GM21619 (cell line): ENCODE results near the gene C21orf58.
"Not testable (repeated sequence)": the region's sequence is repeated elsewhere in the genome, so short reads cannot be mapped to it uniquely, and the experiment has no call there.

Experiments
- ATAC-seq: cut with Tn5 transposase; IDR thresholded peaks from one replicate; pipeline ENCODE4 v1.9.1; 2021; ENCODE audit not compliant: unreplicated experiment

C21orf58 gene

DNA sequence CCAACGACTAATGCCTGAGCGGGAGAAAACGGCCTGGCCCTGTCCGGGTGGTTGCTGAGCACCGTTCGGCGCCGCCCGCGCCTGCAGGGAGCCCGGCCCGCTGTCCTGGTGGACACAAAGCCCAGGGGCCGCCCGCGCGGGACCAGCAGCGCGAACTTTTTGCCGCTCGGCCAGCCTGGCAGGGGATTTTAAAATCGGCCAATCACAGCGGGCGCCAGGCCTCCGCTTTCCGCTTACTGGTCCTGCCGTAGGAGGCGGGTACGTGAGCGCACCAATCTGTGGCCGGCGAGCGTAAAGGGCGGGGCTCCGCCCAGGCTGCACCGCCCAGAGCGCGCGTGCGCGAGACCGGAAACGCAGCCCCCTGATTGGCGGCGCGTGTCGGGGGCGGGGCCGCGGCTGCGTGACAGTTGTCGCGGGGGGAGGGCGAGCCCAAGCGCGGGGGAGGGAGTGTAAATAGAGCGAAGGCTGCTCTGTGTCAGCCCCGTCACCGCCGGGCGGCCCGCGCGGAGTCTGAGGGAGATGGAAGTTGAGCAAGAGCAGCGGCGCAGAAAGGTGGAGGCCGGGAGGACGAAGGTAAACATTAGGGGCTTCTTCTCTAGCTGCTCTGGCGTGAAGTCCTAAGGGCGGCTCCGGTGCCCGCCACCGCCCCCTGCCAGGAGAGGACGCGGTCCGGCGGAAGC, at the start of gene C21orf58, which contains the start of gene PCNT:
TSS of gene C21orf58 (minus strand) at position 161 of the 680 bp plus-strand sequence. CDS start 1,132 bp downstream, outside the sequence.
TSS of gene PCNT (plus strand) at position 447 of the 680 bp plus-strand sequence. CDS start at position 520, 73 bp downstream.
- ATAC-seq: peak; percentile 78

DNA sequence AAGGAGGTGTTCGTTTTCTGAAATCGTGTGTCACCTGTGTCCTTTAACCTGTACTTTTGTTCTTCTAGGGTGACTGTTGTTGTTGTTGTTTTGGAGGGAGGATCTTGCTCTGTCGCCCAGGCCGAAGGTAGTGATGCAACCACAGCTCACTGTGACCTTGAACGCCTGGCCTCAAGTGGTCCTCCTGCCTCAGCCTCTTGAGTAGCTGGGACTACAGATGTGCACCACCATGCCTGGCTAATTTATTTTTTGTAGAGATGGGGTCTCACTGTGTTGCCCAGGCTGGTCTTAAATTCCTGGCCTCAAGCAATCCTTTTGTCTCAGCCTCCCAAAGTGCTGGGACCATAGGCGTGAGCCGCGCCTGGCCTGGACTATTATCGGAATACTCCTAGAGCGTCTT, 49.3 kb upstream of the C21orf58 start:
- ATAC-seq: not testable (repeated sequence)

DNA sequence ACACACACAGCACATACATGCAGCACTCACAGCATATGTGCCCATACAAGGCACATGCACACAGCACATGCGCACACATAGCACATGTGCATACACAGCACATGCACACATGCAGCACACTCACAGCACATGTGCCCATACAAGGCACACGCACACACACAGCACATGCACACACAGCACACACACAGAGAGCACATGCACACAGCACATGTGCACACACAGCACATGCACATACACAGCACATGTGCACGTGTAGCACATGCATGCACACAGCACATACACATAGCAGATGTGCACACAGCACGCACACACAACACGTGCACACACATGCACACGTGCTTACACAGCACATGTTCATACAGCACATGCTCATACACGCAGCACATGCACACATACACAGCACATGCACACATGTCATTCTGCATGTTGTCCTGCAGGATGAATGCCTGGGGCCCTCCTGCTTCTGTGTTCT, 48.4 kb upstream of the C21orf58 start:
- no peak for ATAC-seq

DNA sequence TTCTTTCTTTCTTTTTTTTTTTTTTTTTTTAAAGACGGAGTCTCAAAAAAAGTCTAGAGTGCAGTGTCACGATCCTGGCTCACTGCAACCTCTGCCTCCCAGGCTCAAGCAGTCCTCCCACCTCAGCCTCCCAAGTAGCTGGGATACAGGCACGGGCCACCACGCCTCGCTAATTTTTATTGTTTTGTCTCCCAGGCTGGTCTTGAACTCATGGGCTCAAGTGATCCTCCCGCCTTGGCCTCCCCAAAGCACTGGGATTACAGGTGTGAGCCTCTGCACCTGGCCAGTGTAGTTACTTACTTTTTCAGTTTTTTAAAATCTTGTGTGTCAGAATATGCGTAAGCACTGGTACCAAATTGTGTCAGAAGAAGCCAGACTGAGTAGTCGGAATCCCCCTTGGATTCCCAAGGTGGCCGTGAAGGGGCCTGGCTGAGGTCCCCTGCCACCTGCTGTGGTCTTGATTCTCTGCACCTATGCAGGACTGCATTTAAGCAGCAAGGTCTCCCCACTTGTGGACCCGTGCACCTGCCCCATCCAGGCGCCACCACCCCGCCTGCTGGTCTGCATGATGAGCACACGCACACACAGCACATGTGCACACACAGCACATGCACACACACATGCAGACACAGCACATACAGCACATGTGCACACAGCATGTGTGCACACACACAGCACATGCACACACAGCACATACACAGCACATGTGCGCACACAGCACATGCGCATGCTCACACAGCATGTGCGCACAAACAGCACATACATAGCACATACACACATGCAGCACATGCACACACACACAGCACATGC, 47.7 kb upstream of the C21orf58 start:
- ATAC-seq: no peak

DNA sequence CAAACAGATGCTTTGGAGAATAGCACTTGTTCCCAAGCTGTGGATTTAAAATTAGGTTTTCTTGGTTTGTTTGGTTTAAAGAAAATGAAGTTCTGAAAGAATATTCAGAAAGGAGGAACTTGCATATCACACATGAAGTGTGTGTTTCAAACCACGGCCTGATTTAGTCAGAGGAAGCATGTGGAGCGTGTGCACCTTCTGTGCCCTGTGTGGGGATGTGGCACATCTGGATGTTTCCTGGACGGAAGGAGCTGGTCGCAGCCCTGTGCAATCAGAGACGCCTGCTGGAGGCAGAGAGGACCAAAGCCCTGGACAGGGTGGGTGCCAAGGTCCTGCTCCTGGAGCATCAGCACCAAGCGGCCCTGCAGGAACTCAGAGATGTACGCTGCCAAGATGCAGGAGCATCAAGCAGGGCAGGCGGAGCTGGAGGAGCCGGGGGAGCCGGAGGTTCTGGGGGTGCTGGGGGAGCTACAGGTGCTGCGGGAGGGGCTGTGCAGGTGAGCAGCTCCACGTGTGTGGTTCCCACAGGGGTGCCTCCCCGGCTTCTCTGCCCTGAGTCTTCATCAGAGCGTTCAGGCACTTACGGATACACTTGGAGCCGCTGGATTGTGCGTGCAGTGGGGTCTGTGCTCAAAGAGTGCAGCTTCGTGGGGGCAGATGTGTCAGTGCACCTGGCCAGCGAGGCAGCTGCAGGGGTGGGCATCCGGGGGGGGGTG, 46.0 kb upstream of the C21orf58 start:
- no peak for ATAC-seq

DNA sequence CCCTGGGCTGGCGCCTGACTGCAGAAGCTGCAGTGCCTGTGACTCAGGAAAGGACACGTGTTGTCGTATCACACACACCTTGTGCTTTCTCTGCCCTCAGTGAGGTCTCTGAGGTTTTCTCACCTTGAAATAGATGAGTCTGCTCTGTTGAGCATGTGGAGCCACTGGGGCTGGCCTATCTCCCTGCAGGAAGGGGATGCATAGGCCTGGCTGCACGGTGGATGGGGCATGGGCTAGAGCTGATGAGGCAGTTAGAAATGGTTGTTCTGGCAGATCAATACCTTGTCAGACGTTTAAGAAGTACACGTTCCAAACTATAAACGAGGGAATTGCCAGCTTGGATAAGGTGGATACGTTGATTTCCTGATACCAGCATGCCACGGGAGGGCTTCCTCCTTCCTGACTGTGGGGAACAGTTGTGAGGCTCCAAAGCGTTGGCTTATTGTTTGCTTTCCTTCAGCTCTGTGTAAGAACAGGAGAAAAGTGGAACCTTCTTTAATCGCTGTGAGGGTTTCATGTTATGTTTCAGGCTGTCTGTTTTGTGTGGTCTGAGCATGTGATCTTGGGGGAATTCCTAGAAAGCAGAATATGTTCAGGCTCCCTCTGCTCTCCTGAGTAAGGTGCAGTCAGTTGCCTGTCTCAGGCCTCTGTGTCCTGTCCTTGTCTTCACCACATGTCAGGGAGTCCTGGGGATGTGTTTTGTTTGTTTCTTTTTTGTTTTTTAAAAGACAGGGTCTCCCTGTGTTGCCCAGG, 45.0 kb upstream of the C21orf58 start:
- ATAC-seq: peak; percentile 51

DNA sequence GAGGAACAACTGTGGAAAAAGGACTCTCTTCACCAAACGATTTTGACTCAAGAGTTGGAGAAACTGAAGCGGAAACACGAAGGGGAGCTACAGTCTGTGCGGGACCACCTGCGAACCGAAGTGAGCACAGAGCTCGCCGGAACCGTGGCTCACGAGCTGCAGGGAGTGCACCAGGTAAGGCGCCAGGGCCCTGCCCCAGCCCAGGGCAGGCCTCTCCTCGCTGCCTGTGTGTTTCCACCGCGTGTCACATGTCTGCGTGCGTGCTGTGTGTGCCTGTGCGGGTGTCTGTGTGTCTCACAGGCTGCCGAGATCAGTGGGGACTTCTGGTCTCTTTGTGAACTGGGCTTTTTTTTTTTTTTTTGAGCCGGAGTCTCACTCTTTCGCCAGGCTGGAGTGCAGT, 43.3 kb upstream of the C21orf58 start:
- ATAC-seq: no peak

DNA sequence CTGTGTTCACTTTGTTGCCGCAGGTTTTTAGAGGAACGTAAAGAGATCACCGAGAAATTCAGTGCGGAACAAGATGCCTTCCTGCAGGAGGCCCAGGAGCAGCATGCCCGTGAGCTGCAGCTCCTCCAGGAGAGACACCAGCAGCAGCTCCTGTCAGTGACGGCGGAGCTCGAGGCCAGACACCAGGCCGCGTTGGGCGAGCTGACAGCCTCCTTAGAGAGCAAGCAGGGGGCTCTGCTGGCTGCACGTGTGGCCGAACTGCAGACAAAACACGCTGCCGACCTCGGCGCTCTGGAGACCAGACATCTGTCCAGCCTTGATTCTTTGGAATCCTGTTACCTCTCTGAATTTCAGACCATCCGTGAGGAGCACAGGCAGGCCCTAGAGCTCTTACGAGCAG, 42.9 kb upstream of the C21orf58 start:
- no peak for ATAC-seq

DNA sequence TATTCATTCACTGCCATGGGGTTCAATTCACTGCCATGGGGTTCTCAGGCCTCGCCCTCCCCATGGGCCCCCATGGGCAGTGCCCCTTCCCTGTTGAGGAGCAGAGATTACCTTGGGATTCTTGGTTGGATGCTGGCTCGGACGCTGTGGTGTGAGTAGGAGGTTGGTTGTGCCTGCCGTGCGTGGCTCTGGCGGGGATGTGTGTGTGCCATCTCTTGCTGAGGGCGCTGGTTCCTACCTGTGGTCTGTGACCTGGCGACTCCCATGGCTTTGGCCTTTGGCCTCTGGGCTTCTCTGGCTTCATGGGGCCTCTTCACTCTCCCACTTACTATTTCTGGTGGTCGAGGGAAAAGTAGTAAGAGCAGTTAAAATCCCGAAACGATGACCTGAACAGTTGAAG, 42.4 kb upstream of the C21orf58 start:
- no peak for ATAC-seq

DNA sequence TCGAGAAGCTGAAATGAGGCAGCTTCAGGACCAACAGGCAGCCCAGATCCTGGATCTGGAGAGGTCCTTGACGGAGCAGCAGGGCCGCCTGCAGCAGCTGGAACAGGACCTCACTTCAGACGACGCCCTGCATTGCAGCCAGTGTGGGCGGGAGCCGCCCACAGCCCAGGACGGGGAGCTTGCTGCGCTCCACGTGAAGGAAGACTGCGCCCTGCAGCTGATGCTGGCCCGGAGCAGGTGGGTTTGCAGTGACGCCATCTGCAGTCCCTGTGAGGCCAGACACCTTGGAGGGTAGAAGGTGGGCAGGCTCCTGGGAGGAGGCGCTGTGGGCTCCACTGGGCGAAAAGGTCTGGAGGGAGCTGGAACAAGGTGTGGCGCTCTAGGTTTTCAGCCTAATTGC, 40.0 kb upstream of the C21orf58 start:
- no peak for ATAC-seq

DNA sequence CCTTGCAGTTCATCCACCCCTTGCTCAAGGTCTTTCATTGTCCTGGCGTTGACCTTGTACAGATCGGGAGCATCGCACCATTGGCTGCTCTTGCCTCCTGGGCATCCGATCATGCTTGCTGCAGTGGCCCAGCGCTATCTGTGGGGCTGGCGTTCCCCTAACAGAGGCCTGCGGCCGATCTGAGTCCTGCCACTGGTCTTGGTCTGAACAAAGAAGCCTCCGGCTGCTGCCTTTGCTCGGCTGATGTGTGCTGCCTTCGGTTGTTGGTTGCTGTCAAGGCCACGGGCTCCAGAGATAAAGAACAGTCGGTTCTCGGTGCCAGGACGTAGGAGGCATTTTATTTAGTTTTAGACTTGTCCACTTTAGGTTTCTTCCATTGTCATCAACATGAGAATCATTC, 39.3 kb upstream of the C21orf58 start:
- ATAC-seq: no peak

DNA sequence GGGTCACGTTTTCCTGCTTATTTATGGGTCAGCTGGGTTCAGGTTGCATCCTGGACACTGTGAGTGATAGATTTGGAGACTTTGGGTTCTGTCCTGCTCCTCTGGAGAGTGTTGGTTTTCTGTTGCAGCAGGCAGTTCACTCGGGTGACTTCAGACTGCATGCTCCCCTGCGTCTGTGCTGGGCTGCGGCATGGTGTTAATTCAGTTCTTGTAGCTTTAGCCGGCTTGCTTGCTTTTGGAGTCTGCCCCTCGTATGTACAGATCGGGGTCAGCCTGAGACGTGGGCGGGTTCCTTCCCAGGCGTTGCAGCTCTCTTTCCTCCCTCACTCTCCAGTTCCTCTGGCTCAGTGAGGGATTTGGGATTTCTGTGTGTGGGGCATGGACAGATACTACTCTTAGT, 38.3 kb upstream of the C21orf58 start:
- ATAC-seq: no peak

DNA sequence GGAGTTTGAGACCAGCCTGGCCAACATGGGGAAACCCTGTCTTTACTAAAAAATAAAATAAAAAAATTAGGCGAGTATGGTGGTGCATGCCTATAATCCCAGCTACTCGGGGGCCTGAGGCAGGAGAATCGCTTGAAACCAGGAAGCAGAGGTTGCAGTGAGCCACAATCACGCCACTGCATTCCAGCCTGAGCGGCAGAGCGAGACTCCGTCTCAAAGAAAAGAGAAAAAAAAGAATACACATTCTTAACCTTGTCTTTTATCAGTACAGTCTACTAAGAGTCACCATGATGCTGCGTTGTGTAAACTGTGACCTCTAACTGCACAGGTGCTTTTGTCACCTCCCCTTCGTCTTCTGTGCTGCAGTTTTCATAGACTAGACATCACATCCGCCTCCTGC, 37.5 kb upstream of the C21orf58 start:
- no peak for ATAC-seq

DNA sequence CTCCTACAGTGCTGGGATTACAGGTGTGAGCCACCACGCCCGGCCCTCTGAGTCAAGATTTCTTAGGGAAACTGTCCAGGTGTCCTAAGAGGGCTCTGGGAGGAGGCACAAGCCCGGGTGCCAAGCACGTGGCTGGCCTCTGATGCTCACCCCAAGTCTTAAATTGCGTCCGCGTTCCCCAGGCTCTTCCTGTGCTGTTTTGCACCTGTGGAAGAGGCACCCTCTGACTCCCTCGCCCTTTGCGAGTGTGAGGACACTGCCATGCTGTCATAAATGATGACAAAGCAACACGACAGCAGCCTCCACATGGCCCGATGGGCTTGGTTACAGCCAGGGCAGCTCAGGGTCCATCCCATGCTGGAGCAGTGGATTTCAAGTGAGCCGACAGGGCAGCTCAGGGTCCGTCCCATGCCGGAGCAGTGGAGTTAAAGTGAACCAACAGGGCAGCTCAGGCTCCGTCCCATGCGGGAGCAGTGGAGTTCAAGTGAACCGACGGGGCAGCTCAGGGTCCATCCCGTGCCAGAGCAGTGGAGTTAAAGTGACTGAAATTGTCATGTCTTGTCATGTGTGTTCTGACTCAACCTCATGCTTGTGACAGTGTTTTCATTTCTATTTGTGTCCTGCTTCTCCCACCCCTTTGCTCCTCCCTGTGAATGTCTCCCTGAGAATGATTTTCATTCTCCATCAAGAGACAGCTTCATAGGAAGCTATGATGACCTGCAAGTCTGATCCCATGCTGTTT, 34.2 kb upstream of the C21orf58 start:
- no peak for ATAC-seq

DNA sequence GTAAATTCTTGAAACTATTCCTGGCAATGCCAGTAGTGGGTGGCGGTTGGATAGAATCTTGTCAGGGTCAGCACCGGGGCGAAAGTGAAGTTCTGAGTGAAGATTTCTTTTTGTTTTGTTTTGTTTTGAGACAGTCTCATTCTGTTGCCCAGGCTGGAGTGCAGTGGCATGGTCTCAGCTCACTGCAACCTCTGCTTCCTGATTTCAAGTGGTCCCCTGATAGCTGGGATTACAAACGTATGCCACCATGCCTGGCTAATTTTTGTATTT, 33.6 kb upstream of the C21orf58 start:
- no peak for ATAC-seq

DNA sequence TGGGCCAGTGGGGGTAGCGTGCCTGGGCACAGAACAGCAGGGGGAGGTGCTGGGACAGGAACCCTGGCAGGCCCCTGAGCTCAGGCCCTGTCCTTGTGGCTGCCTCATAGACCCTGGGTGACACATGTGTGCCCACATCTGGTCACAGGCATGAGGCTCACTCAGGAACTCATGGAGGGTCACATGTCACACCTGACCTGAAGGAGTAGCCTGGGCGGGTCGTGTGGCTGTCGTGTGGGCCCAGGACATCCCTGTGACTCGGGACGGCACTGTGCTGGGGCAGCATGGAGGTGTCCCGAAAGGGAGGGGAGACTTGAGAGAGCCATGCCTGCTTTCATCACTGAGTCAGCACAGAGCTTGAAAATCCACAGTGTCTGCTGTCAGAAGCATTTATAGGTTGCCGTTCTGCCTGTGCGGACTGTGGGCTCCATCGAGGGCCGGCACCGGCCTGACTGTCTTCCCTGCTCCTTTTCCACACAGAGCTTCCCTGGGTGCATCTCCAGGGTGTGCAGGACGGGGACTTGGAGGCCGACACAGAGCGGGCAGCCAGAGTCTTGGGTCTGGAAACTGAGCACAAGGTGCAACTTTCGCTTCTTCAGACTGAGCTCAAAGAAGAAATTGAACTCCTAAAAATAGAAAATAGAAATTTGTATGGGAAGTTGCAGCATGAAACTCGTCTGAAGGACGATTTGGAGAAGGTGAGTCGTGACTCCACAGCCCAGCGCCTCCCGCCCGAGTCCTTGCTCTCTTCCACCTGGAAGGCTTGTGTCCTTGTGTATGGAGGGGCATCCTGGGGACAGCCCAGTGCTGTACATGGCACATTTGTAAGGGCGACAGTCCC, 33.0 kb upstream of the C21orf58 start:
- ATAC-seq: no peak

DNA sequence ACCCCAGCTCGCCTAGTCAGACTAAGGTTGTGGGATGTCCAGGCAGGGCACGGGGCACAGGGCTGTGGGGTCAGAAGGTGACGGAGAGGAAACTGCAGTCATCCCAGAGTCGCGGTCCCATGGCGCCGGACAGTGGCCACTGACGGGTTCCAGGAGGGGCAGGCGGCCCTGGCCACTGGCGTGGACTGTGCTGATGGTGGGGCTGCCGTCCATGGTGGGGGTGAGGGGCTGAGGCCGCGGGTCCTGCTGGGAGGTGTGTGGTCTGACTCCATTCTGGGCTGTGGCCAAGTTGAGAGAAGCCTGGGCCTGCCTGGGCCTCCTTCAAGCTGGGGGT, 32.3 kb upstream of the C21orf58 start:
- no peak for ATAC-seq

DNA sequence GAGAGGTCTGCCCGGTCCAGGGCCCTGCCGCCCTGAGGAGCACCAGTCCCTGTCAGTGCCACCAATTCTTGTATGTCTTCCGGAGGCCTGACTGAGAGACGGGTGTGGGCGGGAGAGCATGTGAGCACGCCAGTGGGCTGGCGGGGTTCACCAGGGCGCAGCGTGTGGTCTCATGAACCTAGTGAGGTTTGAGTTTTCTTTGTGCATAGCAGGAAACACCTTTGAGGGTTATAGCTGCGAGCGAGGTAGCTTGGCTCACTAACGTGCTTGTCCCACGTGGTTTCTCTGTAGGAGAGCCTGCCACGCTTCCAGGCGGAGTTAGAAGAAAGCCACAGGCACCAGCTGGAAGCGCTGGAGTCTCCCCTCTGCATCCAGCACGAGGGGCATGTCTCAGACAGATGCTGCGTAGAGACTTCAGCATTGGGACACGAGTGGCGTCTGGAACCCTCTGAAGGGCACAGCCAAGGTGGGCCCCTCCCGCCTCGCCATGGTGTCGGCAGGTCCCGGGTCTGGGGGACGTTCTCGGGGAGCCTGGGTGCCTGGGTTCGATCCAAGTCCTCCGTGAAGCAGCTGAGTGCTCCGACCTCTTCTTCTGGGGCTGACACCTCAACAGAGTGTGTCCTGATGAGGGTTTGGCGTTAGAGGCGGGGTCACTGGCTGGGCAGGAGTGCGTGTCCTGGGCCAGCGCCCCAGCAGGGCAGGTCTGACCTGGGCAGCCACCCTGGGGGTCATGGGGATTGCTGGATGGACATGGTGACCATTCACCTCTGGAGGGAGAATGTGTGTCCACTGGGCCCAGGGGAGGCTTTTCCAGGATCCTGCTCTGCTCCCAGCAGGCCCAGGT, 31.7 kb upstream of the C21orf58 start:
- no peak for ATAC-seq

DNA sequence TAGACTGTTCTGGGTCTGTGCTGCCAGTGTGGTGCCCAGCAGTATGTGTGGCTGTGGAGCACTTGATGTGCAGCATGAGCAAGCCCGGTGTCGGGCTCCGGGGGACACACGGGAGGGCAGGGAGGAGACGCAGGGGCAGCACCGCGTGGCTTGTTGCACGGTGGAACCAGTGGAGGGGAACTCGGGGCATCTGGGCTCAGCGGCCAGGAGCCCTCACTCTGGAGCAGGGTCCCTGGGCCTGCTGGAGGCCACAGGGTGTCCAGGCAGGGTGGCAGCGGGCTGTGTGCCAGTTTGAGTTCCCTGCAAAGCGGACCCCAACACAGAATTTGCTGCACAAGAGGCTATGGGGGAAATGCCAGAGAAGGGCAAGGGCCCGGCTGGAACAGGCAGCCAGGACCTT, 30.8 kb upstream of the C21orf58 start:
- no peak for ATAC-seq
